Mesothelial cell of epicardium (in vitro differentiated cells): ENCODE data around the gene PITPNC1. TPM values are rescaled to one million over a fixed set of nuclear protein-coding genes. Genes with fewer than 3 reads are reported as not detected.

Experiments
- DNase-seq, 2 experiments: peaks; one replicate each; pipeline ENCODE4 v3.0.0; 2021; ENCODE audit warnings: low spot score in 2 of 2; ENCODE audit not compliant: unreplicated experiment in 2 of 2
- H3K27ac Mint-ChIP-seq: 2 replicates; pipeline ENCODE4 v1.8.0; 2021; ENCODE audit warnings: mixed read lengths
- H3K27me3 Mint-ChIP-seq: 2 replicates; pipeline ENCODE4 v1.8.0; 2021; ENCODE audit warnings: low read depth, mixed read lengths
- H3K36me3 Mint-ChIP-seq: 2 replicates; pipeline ENCODE4 v1.8.0; 2021; ENCODE audit warnings: mixed read lengths
- H3K4me1 Mint-ChIP-seq: 2 replicates; pipeline ENCODE4 v1.8.0; 2021; ENCODE audit warnings: mixed read lengths
- H3K4me3 Mint-ChIP-seq: 2 replicates; pipeline ENCODE4 v1.8.0; 2021; ENCODE audit warnings: mild to moderate bottlenecking, moderate library complexity, mixed read lengths
- H3K9me3 Mint-ChIP-seq: 2 replicates; pipeline ENCODE4 v1.8.0; 2021; ENCODE audit warnings: mixed read lengths
- total RNA-seq: library from RNA; stranded (reverse); gene quantifications from 3 replicates; pipeline ENCODE4 v1.2.1, GENCODE V29; 2021
- TF ChIP-seq, protein P1 (sequence below): fragments of 200-600 bp; sonication (generic); IDR thresholded peaks from one replicate; pipeline ENCODE4 v1.5.0; 2021; ENCODE audit warnings: antibody characterized with exemption; ENCODE audit not compliant: unreplicated experiment

The PITPNC1 gene
- total RNA-seq, 1 donor from 2014 or later = 19.9 TPM

DNA sequence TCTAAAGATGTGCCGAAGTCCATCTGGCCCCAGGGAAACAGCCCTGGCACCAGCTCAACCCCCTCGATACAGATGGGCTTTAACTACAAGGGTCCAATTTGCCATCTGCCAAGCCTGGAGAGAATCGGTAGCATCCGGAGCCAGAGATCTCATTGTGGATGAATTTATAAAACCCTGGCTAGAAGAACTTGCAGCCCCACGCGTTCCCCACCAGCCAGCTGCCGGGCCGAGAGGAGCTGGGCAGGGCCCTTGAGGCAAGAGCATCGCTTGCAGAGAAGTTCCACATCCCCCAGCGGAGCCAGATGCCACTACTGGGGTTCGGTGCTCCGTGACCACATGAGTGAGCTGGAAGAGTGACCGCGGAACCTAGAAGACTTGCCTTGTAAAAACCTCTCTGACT lies 275.4 kb downstream of the PITPNC1 start:
- TF ChIP-seq, protein P1, sequence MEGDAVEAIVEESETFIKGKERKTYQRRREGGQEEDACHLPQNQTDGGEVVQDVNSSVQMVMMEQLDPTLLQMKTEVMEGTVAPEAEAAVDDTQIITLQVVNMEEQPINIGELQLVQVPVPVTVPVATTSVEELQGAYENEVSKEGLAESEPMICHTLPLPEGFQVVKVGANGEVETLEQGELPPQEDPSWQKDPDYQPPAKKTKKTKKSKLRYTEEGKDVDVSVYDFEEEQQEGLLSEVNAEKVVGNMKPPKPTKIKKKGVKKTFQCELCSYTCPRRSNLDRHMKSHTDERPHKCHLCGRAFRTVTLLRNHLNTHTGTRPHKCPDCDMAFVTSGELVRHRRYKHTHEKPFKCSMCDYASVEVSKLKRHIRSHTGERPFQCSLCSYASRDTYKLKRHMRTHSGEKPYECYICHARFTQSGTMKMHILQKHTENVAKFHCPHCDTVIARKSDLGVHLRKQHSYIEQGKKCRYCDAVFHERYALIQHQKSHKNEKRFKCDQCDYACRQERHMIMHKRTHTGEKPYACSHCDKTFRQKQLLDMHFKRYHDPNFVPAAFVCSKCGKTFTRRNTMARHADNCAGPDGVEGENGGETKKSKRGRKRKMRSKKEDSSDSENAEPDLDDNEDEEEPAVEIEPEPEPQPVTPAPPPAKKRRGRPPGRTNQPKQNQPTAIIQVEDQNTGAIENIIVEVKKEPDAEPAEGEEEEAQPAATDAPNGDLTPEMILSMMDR = no peak
- H3K36me3 Mint-ChIP-seq = no peaks in the 10 kb centered on the region
- H3K27me3 Mint-ChIP-seq = no peaks in the 10 kb centered on the region
- no peak overlapping the region for H3K4me3 Mint-ChIP-seq
- H3K4me1 Mint-ChIP-seq = no peaks in the 10 kb centered on the region
- H3K27ac Mint-ChIP-seq = no peak overlapping the region
- no peaks in the 10 kb centered on the region for H3K9me3 Mint-ChIP-seq
- no peak for DNase-seq

DNA sequence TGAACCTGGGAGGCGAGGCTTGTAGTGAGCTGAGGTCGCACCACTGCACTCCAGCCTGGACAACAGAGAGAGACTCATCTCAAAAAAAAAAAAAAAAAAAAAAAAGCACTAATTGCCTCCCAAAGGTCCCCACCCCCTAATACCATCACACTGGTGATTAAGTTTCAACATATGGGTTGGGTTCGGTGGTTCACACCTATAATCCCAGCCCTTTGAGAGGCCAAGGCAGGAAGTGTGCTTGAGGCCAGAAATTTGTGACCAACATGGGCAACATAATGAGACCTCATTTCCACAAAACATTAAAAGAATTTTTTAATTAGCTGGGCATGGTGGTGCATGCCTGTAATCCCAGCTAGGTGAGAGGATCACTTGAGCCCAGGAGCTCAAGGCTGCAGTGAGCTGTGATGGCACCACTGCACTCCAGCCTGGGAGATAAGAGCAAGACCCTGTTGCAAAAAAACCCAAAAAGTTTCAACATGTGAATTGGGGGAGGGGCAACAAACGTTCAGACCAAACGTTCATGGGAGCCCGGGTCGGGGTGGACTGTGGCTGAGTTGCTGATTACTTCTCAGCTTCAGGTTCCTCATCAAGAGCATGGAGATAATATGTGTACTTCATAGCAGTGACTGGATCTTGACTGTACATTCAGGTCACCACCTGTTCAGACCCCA lies 278.5 kb downstream of the PITPNC1 start:
- H3K36me3 Mint-ChIP-seq = peaks cover 2% of the 10 kb centered on the region
- no peak overlapping the region for H3K27ac Mint-ChIP-seq
- H3K4me3 Mint-ChIP-seq = no peak overlapping the region
- H3K4me1 Mint-ChIP-seq = no peaks in the 10 kb centered on the region
- no peak for DNase-seq
- TF ChIP-seq, protein P1 = no peak
- no peaks in the 10 kb centered on the region for H3K27me3 Mint-ChIP-seq
- peaks cover 16% of the 10 kb centered on the region for H3K9me3 Mint-ChIP-seq

DNA sequence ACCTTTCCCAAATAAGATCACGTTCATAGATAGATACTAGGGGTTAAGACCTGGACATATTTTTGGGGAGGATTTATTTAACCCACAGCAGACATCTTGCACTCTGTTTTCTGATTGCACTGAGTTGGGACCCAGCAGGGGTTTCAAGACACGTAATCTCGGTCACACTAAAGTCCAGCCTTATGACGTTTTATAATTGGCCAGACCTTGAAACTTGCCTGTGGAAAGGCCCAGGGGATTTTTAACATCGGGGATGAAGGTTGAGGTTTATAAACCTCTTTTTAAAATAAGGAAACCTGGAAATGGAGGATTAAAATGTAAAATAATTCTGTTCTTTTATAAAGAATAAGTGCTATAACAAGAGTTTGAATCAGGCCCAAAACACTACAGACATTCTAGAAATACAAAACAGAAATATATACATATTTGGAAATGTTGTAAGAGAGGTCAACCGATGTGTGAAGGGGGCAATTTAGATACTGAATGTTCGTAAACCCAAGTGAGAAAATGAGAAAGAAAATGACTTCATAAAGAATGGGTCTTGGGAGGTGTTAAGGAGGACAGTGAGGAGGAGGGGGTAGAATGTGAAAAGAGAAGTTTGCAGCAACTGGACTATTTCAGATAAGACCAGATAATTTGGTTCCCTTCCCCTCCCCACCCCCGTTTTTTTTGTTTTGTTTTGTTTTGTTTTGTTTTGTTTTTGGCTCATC lies 279.6 kb downstream of the PITPNC1 start:
- Mint-ChIP-seq H3K4me3 (no peak overlapping the region), H3K27ac (no peak overlapping the region), H3K9me3 (peaks cover 16% of the 10 kb centered on the region), H3K36me3 (peaks cover 4% of the 10 kb centered on the region), H3K27me3 (no peaks in the 10 kb centered on the region), H3K4me1 (no peaks in the 10 kb centered on the region)
- DNase-seq = no peak
- TF ChIP-seq, protein P1 = no peak

DNA sequence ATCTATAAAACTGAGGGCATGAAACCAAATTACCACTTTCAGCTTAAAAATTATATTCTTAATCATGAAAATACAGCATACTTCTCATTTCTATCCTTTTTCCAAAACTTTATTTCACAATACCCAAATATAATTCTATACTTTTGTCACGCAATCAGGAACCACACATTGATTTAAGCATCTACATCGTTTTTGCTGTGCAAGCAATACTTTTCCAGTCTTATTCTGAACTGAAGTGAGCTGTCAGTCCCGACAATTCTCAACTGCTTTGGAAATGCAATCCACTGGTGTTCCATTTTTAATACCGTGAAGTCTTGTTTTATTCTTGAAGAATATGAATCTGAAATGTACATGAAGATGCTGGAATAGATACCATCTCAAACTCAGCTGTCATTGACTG lies 280.5 kb downstream of the PITPNC1 start:
- Mint-ChIP-seq H3K27ac (no peak overlapping the region), H3K4me1 (no peaks in the 10 kb centered on the region), H3K36me3 (peaks cover 4% of the 10 kb centered on the region), H3K27me3 (no peaks in the 10 kb centered on the region), H3K4me3 (no peak overlapping the region), H3K9me3 (peaks cover 18% of the 10 kb centered on the region)
- TF ChIP-seq, protein P1 = no peak
- no peak for DNase-seq

DNA sequence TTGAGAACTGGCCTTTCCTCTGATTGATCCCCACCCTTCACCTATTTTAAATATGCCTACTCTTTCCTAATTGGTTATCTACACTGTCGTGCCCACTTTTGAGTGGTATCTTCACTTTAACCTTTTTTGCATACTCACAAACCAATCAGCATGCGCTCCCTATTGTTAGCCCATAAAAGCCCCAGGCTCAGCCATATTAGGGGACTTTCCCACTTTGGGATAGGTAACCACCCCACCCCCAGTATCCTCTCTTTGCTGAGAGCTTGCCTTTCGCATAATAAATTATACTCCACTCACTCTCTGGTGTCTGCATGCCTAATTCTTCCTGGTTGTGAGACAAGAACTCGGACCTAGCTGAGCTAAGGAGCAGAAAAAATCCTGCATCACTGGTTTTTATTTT lies 281.2 kb downstream of the PITPNC1 start:
- DNase-seq = no peak
- TF ChIP-seq, protein P1 = no peak
- no peak overlapping the region for H3K27ac Mint-ChIP-seq
- H3K4me1 Mint-ChIP-seq = no peaks in the 10 kb centered on the region
- peaks cover 21% of the 10 kb centered on the region for H3K9me3 Mint-ChIP-seq
- no peak overlapping the region for H3K4me3 Mint-ChIP-seq
- H3K27me3 Mint-ChIP-seq = no peaks in the 10 kb centered on the region
- H3K36me3 Mint-ChIP-seq = peaks cover 4% of the 10 kb centered on the region
